Keratinocyte (primary cell): ENCODE data around the gene SMARCAL1. TPM values are rescaled to one million over a fixed set of nuclear protein-coding genes. Genes with fewer than 3 reads are reported as not detected.

Source experiments
- DNase-seq: peaks from one replicate; pipeline ENCODE4 v3.0.0-alpha.2; 2011; ENCODE audit warnings: low read depth, missing footprints, low spot score
- FAIRE-seq: peaks from 2 replicates; lab custom pipeline; 2011; peaks lifted over from hg19 to GRCh38; lab: Jason Lieb, UNC
- H2AFZ ChIP-seq: 2 replicates; pipeline ENCODE4 v1.6.0; 2012; ENCODE audit warnings: low read length, control low read depth, inconsistent platforms; ENCODE audit not compliant: control insufficient read depth
- H3K27ac ChIP-seq: 2 replicates; pipeline ENCODE4 v1.5.1; 2011; ENCODE audit warnings: low read length; ENCODE audit not compliant: control insufficient read depth, insufficient read depth
- H3K27me3 ChIP-seq: 3 replicates; pipeline ENCODE4 v1.6.0; 2011; ENCODE audit warnings: low read length; ENCODE audit not compliant: control insufficient read depth, insufficient read depth; ENCODE audit errors: extremely low read depth
- H3K36me3 ChIP-seq, 2 experiments: 2 replicates in 1 of 2; 3 replicates in 1 of 2; pipeline ENCODE4 v1.5.1; 2011; ENCODE audit warnings: low read length in 2 of 2, mild to moderate bottlenecking in 1 of 2; ENCODE audit not compliant: control insufficient read depth in 2 of 2, insufficient read depth in 2 of 2; ENCODE audit errors: extremely low read depth in 1 of 2
- H3K4me1 ChIP-seq: 3 replicates; pipeline ENCODE4 v1.5.1; 2011; ENCODE audit warnings: low read length; ENCODE audit not compliant: control insufficient read depth, insufficient read depth; ENCODE audit errors: extremely low read depth
- H3K4me2 ChIP-seq: 3 replicates; pipeline ENCODE4 v1.6.0; 2011; ENCODE audit warnings: low read depth, low read length; ENCODE audit not compliant: control insufficient read depth, insufficient read depth; ENCODE audit errors: extremely low read depth
- H3K4me3 ChIP-seq, 3 experiments: fragments of 200-600 bp in 1 of 3; sonication (generic) in 1 of 3; 2 replicates in 2 of 3; 3 replicates in 1 of 3; pipeline ENCODE4 v1.5.1; 2011 to 2016; ENCODE audit warnings: low read length in 3 of 3, mild to moderate bottlenecking in 3 of 3, control low read depth in 2 of 3, inconsistent platforms in 1 of 3, low read depth in 1 of 3, mixed read lengths in 1 of 3, mixed run types in 1 of 3, moderate library complexity in 1 of 3; ENCODE audit not compliant: control insufficient read depth in 2 of 3, insufficient read depth in 2 of 3; ENCODE audit errors: extremely low read depth in 1 of 3
- H3K79me2 ChIP-seq: 2 replicates; pipeline ENCODE4 v1.6.0; 2012; ENCODE audit warnings: low read length; ENCODE audit not compliant: control insufficient read depth, insufficient read depth
- H3K9ac ChIP-seq: 3 replicates; pipeline ENCODE4 v1.6.0; 2011; ENCODE audit warnings: low read length; ENCODE audit not compliant: control insufficient read depth, insufficient read depth; ENCODE audit errors: extremely low read depth
- H3K9me1 ChIP-seq: 3 replicates; pipeline ENCODE4 v1.6.0; 2011; ENCODE audit warnings: low read length; ENCODE audit not compliant: control insufficient read depth, insufficient read depth; ENCODE audit errors: extremely low read depth
- H3K9me3 ChIP-seq: 2 replicates; pipeline ENCODE4 v1.5.1; 2012; ENCODE audit warnings: low read depth, low read length; ENCODE audit not compliant: control insufficient read depth
- H4K20me1 ChIP-seq: 3 replicates; pipeline ENCODE4 v1.6.0; 2011; ENCODE audit warnings: low read length; ENCODE audit not compliant: control insufficient read depth, insufficient read depth; ENCODE audit errors: extremely low read depth
- EZH2 ChIP-seq: IDR thresholded peaks from one replicate; pipeline ENCODE4 v1.6.1; 2012; ENCODE audit warnings: inconsistent platforms, mild to moderate bottlenecking, low read length, moderate library complexity
- dilution Hi-C: fragments of 300-500 bp; cut with MboI; formaldehyde crosslinking; loops from one replicate; pipeline ENCODE4 v1.7.0; 2020; ENCODE audit warnings: low sequenced_read_pairs; ENCODE audit not compliant: extremely low pct_ligation_motif_present
- polyA plus RNA-seq, 5 experiments: library from polyadenylated mRNA; depleted of rRNA in 3 of 5; stranded (reverse) in 3 of 5; stranded (forward) in 1 of 5; unstranded in 1 of 5; fragments of >200 nt; gene quantifications; 1 replicate in 1 of 5; 2 replicates in 3 of 5; 3 replicates in 1 of 5; pipeline versions ENCODE4 v1.2.1 to v1.2.3, GENCODE V29; 2011 to 2012; ENCODE audit warnings: missing spikeins in 2 of 5, low read depth in 1 of 5, low replicate concordance in 1 of 5
- TF ChIP-seq, protein P1 (sequence below), 3 experiments: IDR thresholded peaks in 1 of 3; conservative IDR thresholded peaks in 1 of 3; optimal IDR thresholded peaks in 1 of 3; 2 replicates in 2 of 3; 3 replicates in 1 of 3; pipeline versions ENCODE3 to v1.5.1; 2011; ENCODE audit warnings: low read length in 3 of 3, mild to moderate bottlenecking in 3 of 3, moderate library complexity in 2 of 3, control low read depth in 1 of 3, inconsistent platforms in 1 of 3; ENCODE audit not compliant: insufficient read depth in 2 of 3; ENCODE audit errors: extremely low read depth in 1 of 3

The SMARCAL1 gene
- polyA plus RNA-seq, 1 donor (not counting 4 experiments of a cell fraction or from before 2014, with no cell fraction given) = 26.3 TPM

DNA sequence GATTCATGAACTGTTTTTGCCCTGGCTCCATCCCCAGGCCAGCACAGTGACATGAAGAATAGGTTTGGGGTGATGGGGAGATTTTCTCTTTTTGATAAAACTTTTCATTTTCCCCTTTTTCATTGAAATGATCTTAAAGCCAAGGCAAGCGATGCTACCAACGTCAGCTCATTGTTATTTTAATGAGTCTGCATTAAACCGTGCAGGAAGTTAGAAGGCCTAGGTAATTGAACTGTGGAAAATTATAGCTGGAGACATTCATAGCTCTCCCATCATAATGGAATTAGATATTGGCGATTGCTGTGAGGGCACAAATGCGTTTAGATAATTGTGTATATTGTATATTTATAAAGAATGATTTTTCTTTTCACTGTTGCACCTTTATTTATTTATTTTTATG, 33.2 kb downstream of the SMARCAL1 start:
- Histone ChIP-seq H3K9me3 (no peaks in the 10 kb centered on the region), H3K36me3 (peaks cover 6 to 24% of the 10 kb centered on the region in 2 experiments), H3K4me1 (no peaks in the 10 kb centered on the region), H3K9ac (no peak overlapping the region), H3K4me3 (no peak overlapping the region), H3K27me3 (no peaks in the 10 kb centered on the region), H3K79me2 (no peaks in the 10 kb centered on the region), H2AFZ (no peak overlapping the region), H3K27ac (no peak overlapping the region), H3K9me1 (no peaks in the 10 kb centered on the region), H4K20me1 (no peaks in the 10 kb centered on the region), H3K4me2 (no peak overlapping the region)
- dilution Hi-C loops = no loop called here
- TF ChIP-seq, protein P1, sequence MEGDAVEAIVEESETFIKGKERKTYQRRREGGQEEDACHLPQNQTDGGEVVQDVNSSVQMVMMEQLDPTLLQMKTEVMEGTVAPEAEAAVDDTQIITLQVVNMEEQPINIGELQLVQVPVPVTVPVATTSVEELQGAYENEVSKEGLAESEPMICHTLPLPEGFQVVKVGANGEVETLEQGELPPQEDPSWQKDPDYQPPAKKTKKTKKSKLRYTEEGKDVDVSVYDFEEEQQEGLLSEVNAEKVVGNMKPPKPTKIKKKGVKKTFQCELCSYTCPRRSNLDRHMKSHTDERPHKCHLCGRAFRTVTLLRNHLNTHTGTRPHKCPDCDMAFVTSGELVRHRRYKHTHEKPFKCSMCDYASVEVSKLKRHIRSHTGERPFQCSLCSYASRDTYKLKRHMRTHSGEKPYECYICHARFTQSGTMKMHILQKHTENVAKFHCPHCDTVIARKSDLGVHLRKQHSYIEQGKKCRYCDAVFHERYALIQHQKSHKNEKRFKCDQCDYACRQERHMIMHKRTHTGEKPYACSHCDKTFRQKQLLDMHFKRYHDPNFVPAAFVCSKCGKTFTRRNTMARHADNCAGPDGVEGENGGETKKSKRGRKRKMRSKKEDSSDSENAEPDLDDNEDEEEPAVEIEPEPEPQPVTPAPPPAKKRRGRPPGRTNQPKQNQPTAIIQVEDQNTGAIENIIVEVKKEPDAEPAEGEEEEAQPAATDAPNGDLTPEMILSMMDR (optimal IDR thresholded peaks at IDR 0.05 in 1 of 3, IDR thresholded peaks at IDR 0.05 in 1 of 3, conservative IDR thresholded peaks at IDR 0.05 in 1 of 3; ENCODE audit: extremely low read depth in 1 of 3, insufficient read depth in 2 of 3, low read length in 3 of 3) = no peak
- no peak for TF ChIP-seq EZH2
- DNase-seq = no peak
- FAIRE-seq = no peak

- no peaks in the 10 kb centered on the region for H3K4me1 ChIP-seq
- no peak for FAIRE-seq
- no peak overlapping the region for H3K4me3 ChIP-seq
- H4K20me1 ChIP-seq = no peaks in the 10 kb centered on the region
- no peak overlapping the region for H3K4me2 ChIP-seq
- no peak overlapping the region for H2AFZ ChIP-seq
- no peak for TF ChIP-seq EZH2
- TF ChIP-seq, protein P1 (optimal IDR thresholded peaks at IDR 0.05 in 1 of 3, IDR thresholded peaks at IDR 0.05 in 1 of 3, conservative IDR thresholded peaks at IDR 0.05 in 1 of 3; ENCODE audit: extremely low read depth in 1 of 3, insufficient read depth in 2 of 3, low read length in 3 of 3) = no peak
- H3K9me3 ChIP-seq = no peaks in the 10 kb centered on the region
- no peaks in the 10 kb centered on the region for H3K9me1 ChIP-seq
- no peaks in the 10 kb centered on the region for H3K27me3 ChIP-seq
- no peak overlapping the region for H3K27ac ChIP-seq
- DNase-seq = no peak
- dilution Hi-C loops = no loop called here
- H3K9ac ChIP-seq = no peak overlapping the region
- peaks cover 7 to 26% of the 10 kb centered on the region in 2 experiments for H3K36me3 ChIP-seq
- H3K79me2 ChIP-seq = no peaks in the 10 kb centered on the region
Observed at GRCh38 chr2:216446343-216446742, 34.1 kb downstream of the SMARCAL1 start.
